Retinal pigment epithelial cell (primary cell): ENCODE results near the gene SEZ6.

ENCODE experiments used
- DNase-seq: peaks from one replicate; pipeline ENCODE4 v3.0.0-alpha.2; 2010; ENCODE audit warnings: low read depth
- H3K4me3 ChIP-seq: 2 replicates; pipeline ENCODE4 v1.5.1; 2011; ENCODE audit warnings: mild to moderate bottlenecking, low read length, control low read depth, moderate library complexity
- TF ChIP-seq, protein P1 (sequence below): conservative IDR thresholded peaks from 2 replicates; pipeline ENCODE4 v1.5.1; 2011; ENCODE audit warnings: low read depth, low read length, control low read depth, inconsistent platforms

The SEZ6 gene

DNA sequence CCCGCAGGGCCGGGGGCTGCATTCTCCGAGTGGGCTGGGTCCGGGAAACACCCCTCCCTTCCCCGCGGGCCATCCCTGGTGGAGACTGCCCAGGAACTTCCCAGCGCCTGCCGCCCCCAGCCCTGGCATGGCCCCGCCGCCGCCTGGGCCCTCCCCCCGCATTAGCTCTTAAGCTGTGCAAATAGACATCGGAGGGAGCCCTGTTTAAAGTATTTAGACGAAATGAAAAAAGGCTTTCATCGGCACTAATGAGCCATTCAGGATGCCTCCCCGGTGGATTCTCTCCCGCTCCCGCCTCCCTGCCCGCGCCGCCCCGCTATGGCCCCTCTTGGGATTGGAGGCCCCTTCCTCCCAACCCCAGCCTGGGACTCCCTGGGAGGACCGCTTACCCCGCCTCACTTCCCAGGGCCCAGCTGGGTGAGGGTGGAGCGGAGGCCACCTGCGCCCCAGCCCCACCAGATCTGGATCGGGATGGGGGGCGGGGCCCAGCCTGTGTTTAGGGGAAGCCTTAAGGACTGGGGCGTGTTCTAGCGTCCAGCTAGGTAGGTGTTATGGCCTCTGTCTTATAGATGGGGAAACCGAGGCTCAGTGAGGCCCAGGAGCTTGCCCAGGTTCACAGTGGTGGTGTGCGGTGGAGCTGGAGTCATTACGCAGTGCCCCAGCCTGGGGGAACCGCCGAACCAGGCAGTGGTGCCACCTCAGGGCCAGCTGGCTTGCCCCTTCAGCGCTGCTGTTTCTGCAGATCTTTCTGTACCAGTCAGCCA is 19.7 kb downstream of the SEZ6 start:
- TF ChIP-seq, protein P1, sequence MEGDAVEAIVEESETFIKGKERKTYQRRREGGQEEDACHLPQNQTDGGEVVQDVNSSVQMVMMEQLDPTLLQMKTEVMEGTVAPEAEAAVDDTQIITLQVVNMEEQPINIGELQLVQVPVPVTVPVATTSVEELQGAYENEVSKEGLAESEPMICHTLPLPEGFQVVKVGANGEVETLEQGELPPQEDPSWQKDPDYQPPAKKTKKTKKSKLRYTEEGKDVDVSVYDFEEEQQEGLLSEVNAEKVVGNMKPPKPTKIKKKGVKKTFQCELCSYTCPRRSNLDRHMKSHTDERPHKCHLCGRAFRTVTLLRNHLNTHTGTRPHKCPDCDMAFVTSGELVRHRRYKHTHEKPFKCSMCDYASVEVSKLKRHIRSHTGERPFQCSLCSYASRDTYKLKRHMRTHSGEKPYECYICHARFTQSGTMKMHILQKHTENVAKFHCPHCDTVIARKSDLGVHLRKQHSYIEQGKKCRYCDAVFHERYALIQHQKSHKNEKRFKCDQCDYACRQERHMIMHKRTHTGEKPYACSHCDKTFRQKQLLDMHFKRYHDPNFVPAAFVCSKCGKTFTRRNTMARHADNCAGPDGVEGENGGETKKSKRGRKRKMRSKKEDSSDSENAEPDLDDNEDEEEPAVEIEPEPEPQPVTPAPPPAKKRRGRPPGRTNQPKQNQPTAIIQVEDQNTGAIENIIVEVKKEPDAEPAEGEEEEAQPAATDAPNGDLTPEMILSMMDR: no peak
- DNase-seq: no peak
- H3K4me3 ChIP-seq: peak overlapping the region; percentile 3

DNA sequence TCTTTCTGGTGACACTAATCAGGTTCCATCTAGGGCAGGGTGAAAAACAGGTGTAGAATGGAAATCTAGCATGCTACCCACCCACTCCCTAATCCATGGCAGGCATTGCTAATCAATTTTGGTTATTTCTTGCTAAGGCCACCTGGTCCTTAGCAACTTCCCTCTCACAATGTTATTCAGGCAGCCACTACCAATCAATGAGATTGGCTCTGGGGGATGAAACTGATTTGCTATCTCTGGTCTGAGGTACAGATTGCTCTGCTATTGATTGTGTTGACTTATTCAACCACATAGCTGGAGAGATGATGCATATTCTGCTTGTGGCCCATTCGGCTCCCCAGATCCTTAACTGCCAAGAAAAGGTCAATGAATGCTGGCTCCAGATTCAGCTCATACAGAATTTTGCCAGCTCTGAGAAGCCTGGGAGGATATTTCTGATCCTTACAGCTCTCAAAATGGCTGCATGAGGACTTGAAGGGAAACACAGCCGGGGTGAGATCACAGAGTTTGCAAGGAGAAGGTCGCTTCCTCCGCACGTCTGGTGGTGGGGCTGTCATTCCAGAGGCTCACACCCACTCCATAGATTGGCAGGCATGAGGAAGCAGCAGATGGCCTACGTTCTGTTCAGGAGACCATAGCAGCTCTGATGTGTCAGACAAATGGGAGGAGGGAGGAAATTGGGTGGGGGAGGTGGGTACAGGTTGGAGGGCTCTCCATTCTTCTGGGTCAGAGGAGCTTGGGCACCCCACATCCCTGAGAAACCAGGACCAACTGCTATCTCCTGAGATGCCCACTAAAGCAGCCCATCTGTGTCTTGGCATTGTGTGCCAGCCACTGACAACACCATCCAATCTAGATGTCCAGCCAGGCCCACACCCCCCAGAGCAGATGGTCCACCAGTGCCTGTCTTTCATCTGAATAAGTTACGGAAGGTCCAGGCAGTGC is 22.3 kb downstream of the SEZ6 start:
- H3K4me3 ChIP-seq: no peak overlapping the region
- no peak for DNase-seq
- TF ChIP-seq, protein P1: no peak

DNA sequence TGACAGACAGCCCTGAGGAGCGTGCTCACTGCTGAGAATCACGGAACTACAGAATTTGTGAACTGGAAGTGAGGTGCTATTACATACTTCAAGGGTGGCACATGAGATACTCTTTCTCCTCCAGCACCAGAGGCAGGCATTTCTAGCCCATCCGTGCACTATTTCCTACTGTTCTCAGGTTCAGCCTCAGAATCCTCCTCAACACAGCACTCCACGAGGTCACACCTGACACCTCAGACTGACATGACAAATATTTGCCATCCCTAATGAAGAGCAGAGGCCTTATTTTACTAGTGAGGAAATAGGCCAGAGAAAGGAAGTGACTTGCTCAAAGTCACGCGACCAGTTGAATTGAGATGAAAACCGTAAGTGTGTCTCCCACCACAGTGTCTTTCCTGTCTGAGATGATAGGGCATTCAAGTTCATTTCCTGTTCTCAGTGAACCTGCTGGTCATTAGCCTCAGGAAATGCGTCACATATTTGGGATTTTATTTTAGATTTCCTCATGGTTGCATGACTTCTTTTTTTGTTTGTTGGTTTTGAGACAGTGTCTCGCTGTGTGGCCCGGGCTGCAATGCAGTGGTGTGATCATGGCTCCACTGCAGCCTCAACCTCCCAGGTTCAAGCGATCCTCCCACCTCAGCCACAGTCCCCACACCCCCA is 23.6 kb downstream of the SEZ6 start:
- H3K4me3 ChIP-seq: no peak overlapping the region
- no peak for DNase-seq
- TF ChIP-seq, protein P1: no peak

DNA sequence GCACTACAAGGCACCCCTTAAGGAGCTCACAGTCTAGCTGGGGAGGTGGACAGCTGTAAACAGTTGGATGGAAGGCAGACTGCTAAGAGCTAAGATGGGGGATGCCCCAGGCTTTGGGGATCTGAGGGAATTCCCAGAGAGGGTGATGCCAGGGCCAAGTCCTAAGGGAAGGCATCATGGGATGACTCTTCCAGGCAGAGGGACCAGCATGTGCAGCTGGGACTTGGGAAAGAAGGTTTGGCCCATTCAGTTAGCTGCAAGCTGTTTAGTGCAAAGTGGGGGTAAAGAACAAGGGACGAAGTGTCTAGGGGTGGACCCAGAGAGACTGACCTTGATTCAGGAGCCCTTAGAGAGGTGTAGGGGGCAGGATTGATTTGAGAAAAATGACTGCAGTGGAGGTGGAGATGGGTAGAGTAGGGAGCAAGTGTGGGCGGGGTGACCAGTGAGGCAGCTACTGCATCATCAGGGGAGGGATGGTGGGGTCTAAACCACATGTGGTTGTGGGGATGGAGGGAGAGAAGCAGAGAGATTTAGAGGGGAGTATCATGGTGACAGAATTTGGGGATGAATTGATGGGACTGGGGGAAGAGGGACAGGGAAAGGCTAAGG is 27.4 kb downstream of the SEZ6 start:
- no peak for DNase-seq
- H3K4me3 ChIP-seq: no peak overlapping the region
- TF ChIP-seq, protein P1: no peak

DNA sequence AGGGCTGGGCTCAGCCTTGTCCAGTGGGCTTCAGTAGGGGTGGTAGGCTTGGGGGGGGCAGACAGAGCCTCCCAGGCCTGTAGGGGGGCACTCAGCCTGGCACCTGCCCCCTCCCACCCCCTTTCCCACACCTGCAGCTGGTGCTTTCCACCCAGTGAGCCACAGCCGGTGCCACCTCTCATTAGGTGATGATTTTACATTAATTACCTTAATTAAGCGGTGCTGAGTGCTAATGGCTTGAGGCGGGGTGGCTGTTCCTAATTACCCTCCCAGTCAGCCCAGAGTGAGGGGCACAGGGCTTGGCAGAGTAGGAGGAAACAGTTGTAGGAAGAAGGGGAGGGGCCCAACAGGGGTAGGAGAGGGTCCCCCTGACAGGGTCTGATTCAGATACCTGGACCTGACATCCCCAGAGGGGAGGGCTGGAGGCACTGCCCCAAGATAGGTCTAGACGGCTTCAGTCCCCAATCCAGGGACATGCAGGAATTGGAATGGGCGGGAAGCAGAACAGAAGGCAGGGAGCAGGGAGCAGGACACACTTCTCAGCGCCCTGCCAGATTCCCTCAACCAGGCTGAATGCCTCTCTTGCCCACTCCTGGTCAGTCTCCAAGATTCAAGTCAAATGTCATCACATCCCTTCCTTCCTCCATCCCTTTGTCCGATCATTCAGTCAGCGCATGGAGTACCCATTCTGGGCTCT is 28.0 kb downstream of the SEZ6 start:
- DNase-seq: no peak
- no peak overlapping the region for H3K4me3 ChIP-seq
- TF ChIP-seq, protein P1: no peak

DNA sequence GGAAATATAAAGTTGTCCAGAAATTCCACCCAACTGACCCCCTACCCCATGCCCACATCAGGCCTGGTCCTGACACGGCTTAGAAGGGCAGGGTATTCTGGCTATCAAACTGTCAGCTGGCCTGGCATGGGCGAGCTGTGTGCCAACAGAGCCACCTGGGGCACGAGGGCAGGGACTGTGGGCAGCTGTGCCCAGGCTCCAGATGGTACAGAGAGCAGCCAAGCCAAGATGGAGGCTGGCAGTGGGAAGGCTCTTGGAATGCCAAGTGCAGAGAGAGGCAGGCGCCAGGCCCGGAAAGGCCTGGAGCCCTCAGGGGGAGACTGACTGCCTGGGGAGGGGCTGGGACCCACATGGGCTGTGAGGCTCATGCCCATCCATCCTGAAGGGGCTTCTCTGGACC is 30.2 kb downstream of the SEZ6 start:
- no peak overlapping the region for H3K4me3 ChIP-seq
- TF ChIP-seq, protein P1: no peak
- no peak for DNase-seq
